ENCODE measurements around the gene TBC1D25.

Gene TBC1D25

DNA sequence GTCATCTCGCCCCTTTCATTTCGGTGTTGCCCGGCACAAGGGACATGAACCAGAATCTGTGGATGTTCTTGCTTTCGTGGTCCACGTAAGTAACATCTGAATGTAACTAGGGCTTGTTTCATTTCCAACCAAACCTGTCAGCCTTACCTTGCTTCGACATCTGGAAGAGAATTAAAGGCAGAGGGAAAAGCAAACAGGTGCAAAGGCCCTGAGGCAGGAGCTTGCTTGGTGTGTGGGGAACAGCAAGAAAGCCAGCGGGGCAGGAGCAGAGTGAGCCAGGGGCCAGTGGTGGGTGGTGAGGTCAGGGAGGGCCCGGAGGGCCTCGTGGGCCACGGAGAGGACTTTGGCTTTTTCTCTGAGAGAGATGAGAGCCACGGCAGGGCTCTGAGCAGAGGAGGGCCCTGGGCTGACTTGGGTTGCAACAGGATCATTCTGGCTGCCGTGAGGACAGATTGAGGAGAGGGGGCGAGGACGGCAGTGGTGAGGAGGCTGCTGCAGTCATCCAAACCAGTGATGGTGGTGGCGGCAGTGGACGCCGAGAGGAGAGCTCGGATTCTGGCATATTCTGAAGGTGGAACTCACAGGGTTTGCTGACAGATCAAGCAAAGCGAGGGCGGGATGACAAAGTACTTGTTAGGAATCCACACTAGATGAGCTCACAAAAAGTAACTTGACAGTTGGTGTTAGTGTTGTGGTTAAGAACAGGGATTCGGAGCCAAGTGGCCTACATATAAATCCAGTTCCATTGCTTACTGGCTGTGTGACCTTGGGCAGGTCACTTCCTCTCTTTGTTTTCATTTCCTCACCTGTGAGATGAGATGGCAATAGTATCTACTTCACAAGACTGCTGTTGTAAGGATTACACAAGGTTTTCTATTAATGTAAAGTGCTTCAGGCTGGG lies 50.9 kb downstream of the TBC1D25 start:
- Histone ChIP-seq H3K4me2 (ENCODE audit: insufficient read depth, low read length) (no peak overlapping the region), H4K20me1 (ENCODE audit: insufficient read depth, low read length) (no peaks in the 10 kb centered on the region), H3K79me2 (ENCODE audit: insufficient read depth, low read length) (no peaks in the 10 kb centered on the region), H3K27me3 (ENCODE audit: insufficient read depth, low read length, poor library complexity) (no peaks in the 10 kb centered on the region), H2AFZ (ENCODE audit: low read depth, low read length) (no peak overlapping the region), H3K9me3 (ENCODE audit: insufficient read depth, low read length, severe bottlenecking) (no peaks in the 10 kb centered on the region), H3K4me3 (ENCODE audit: low read depth in 1 of 2, low read length in 2 of 2) (no peak overlapping the region), H3K27ac (ENCODE audit: low read length) (no peak overlapping the region), H3K4me1 (ENCODE audit: insufficient read depth, low read length) (no peaks in the 10 kb centered on the region), H3K9ac (ENCODE audit: low read depth, low read length) (no peak overlapping the region), H3K36me3 (ENCODE audit: insufficient read depth, low read length) (no peaks in the 10 kb centered on the region)
- DNase-seq (no peak), ATAC-seq (ENCODE audit: insufficient read depth, low read depth) (no peak)
- TF ChIP-seq EZH2 (IDR thresholded peaks at IDR 0.05; ENCODE audit: borderline replicate concordance, low read depth, low read length, severe bottlenecking): no peak
- TF ChIP-seq, protein P1, sequence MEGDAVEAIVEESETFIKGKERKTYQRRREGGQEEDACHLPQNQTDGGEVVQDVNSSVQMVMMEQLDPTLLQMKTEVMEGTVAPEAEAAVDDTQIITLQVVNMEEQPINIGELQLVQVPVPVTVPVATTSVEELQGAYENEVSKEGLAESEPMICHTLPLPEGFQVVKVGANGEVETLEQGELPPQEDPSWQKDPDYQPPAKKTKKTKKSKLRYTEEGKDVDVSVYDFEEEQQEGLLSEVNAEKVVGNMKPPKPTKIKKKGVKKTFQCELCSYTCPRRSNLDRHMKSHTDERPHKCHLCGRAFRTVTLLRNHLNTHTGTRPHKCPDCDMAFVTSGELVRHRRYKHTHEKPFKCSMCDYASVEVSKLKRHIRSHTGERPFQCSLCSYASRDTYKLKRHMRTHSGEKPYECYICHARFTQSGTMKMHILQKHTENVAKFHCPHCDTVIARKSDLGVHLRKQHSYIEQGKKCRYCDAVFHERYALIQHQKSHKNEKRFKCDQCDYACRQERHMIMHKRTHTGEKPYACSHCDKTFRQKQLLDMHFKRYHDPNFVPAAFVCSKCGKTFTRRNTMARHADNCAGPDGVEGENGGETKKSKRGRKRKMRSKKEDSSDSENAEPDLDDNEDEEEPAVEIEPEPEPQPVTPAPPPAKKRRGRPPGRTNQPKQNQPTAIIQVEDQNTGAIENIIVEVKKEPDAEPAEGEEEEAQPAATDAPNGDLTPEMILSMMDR (IDR thresholded peaks at IDR 0.05; ENCODE audit: borderline replicate concordance, extremely low read depth, low read length, poor library complexity, severe bottlenecking): no peak

DNA sequence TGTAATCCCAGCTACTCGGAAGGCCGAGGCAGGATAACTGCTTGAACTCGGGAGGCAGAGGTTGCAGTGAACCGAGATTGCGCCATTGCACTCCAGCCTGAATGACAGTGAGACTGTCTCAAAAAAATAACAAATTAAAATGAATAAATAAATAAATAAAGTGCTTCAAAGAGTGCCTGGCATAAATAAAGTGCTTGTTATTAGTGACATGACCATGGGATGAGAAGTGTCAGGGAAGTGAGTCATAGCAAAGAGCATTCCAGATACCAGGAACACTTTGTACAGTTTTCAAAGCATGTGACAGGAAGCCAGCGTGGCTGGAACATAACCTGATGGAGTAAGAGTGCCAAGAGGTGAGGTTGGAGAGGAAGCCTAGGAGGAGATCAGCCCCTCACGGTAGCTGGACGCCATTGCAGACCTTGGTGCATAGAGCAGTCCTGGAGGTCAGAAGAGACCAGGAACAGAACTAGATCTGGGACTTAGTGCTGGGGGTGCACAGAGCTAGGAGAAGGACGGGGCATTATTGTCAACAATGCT lies 51.8 kb downstream of the TBC1D25 start:
- H3K27ac ChIP-seq (ENCODE audit: low read length): no peak overlapping the region
- TF ChIP-seq, protein P1 (IDR thresholded peaks at IDR 0.05; ENCODE audit: borderline replicate concordance, extremely low read depth, low read length, poor library complexity, severe bottlenecking): no peak
- TF ChIP-seq EZH2 (IDR thresholded peaks at IDR 0.05; ENCODE audit: borderline replicate concordance, low read depth, low read length, severe bottlenecking): no peak
- H3K9ac ChIP-seq (ENCODE audit: low read depth, low read length): no peak overlapping the region
- H3K4me2 ChIP-seq (ENCODE audit: insufficient read depth, low read length): no peak overlapping the region
- H3K27me3 ChIP-seq (ENCODE audit: insufficient read depth, low read length, poor library complexity): no peaks in the 10 kb centered on the region
- H3K4me1 ChIP-seq (ENCODE audit: insufficient read depth, low read length): peaks cover 5% of the 10 kb centered on the region
- H3K36me3 ChIP-seq (ENCODE audit: insufficient read depth, low read length): no peaks in the 10 kb centered on the region
- DNase-seq (no peak), ATAC-seq (ENCODE audit: insufficient read depth, low read depth) (no peak)
- H4K20me1 ChIP-seq (ENCODE audit: insufficient read depth, low read length): no peaks in the 10 kb centered on the region
- H3K9me3 ChIP-seq (ENCODE audit: insufficient read depth, low read length, severe bottlenecking): no peaks in the 10 kb centered on the region
- H3K4me3 ChIP-seq (ENCODE audit: low read depth in 1 of 2, low read length in 2 of 2): no peak overlapping the region
- H3K79me2 ChIP-seq (ENCODE audit: insufficient read depth, low read length): no peaks in the 10 kb centered on the region
- H2AFZ ChIP-seq (ENCODE audit: low read depth, low read length): no peak overlapping the region

DNA sequence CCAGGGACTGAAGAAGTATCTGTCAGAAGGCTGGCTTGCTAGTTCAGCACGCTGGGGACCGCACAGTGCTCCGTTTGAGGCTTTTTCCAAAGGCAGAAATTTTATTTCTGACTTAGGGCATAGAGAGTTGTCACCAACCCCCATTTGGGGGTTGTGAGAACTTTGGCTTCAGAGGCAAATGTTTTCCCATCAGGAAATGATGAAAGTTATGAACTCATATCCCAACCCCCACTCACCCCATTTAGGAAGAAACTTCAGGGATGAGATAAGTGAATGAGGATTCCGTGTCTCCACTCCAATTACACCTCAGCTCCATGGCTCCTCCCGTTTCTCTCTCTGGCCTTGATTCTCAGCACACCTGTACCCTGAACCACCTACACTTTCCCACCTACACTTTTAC lies 53.5 kb downstream of the TBC1D25 start:
- Histone ChIP-seq H3K79me2 (ENCODE audit: insufficient read depth, low read length) (no peaks in the 10 kb centered on the region), H3K4me1 (ENCODE audit: insufficient read depth, low read length) (peaks cover 14% of the 10 kb centered on the region), H2AFZ (ENCODE audit: low read depth, low read length) (no peak overlapping the region), H3K4me2 (ENCODE audit: insufficient read depth, low read length) (no peak overlapping the region), H3K36me3 (ENCODE audit: insufficient read depth, low read length) (peaks cover 2% of the 10 kb centered on the region; the same call in 1 of the 2 replicates), H3K9me3 (ENCODE audit: insufficient read depth, low read length, severe bottlenecking) (no peaks in the 10 kb centered on the region), H3K27me3 (ENCODE audit: insufficient read depth, low read length, poor library complexity) (no peaks in the 10 kb centered on the region), H4K20me1 (ENCODE audit: insufficient read depth, low read length) (no peaks in the 10 kb centered on the region), H3K4me3 (ENCODE audit: low read depth in 1 of 2, low read length in 2 of 2) (no peak overlapping the region), H3K9ac (ENCODE audit: low read depth, low read length) (no peak overlapping the region), H3K27ac (ENCODE audit: low read length) (no peak overlapping the region)
- ATAC-seq (ENCODE audit: insufficient read depth, low read depth) (no peak), DNase-seq (no peak)
- TF ChIP-seq, protein P1 (IDR thresholded peaks at IDR 0.05; ENCODE audit: borderline replicate concordance, extremely low read depth, low read length, poor library complexity, severe bottlenecking): no peak
- TF ChIP-seq EZH2 (IDR thresholded peaks at IDR 0.05; ENCODE audit: borderline replicate concordance, low read depth, low read length, severe bottlenecking): no peak
